Activated CD8-positive, alpha-beta memory T cell treated with anti-CD3 and anti-CD28 coated beads, Interleukin-2, amount 50 U/mL, for 24 hours (primary cell): ENCODE data around the gene AMER3.

ENCODE experiments used
- DNase-seq: peaks from one replicate; pipeline ENCODE4 v3.0.0-alpha.2; 2020; ENCODE audit errors: extremely low read depth

The AMER3 gene

GRCh38 chr2:130778781-130779180 lies 23.4 kb downstream of the AMER3 start:
- no peak for DNase-seq

- DNase-seq = no peak
These were observed 30.2 kb downstream of the AMER3 start for GRCh38 chr2:130785466-130786055.

GRCh38 chr2:130786076-130786475 lies 30.7 kb downstream of the AMER3 start:
- DNase-seq = no peak

- DNase-seq = no peak
These were observed 32.5 kb downstream of the AMER3 start for GRCh38 chr2:130787841-130788240.

- DNase-seq = no peak
These were observed 35.0 kb downstream of the AMER3 start for GRCh38 chr2:130790312-130790711.

- DNase-seq = no peak
These were observed 35.7 kb downstream of the AMER3 start for GRCh38 chr2:130790804-130791616.

GRCh38 chr2:130791617-130791939 lies 36.2 kb downstream of the AMER3 start:
- DNase-seq = no peak

GRCh38 chr2:130795431-130795830 lies 40.1 kb downstream of the AMER3 start:
- DNase-seq = no peak

GRCh38 chr2:130796290-130796689 lies 41.0 kb downstream of the AMER3 start:
- no peak for DNase-seq

GRCh38 chr2:130797493-130798435 lies 42.4 kb downstream of the AMER3 start:
- DNase-seq = peak; percentile 79

- DNase-seq = no peak
These were observed 43.3 kb downstream of the AMER3 start for GRCh38 chr2:130798472-130799218.

GRCh38 chr2:130799295-130799694 lies 44.0 kb downstream of the AMER3 start:
- no peak for DNase-seq

GRCh38 chr2:130805613-130806012 lies 50.3 kb downstream of the AMER3 start:
- no peak for DNase-seq

- DNase-seq = no peak
These were observed 51.0 kb downstream of the AMER3 start for GRCh38 chr2:130806370-130806769.

GRCh38 chr2:130807659-130808385 lies 52.5 kb downstream of the AMER3 start:
- DNase-seq = no peak

GRCh38 chr2:130808482-130809268 lies 53.3 kb downstream of the AMER3 start:
- DNase-seq = no peak

- DNase-seq = no peak
These were observed 55.1 kb downstream of the AMER3 start for GRCh38 chr2:130810490-130810889.

GRCh38 chr2:130813722-130814121 lies 58.4 kb downstream of the AMER3 start:
- no peak for DNase-seq

GRCh38 chr2:130814931-130815680 lies 59.8 kb downstream of the AMER3 start:
- DNase-seq = no peak
